Measurements from ENCODE around the gene NDUFS2.

GRCh38 chr1:161161652-161162051 is 40.5 kb upstream of the NDUFS2 start:
- TF ChIP-seq CTCF (IDR thresholded peaks at IDR 0.05) (no peak), POLR2A (IDR thresholded peaks at IDR 0.05) (no peak), EP300 (IDR thresholded peaks at IDR 0.05) (no peak)

Data from tibial nerve (tissue), 4 donors.